GM06990 (cell line): Measurements from ENCODE around the gene GGT7.

Source experiments
- DNase-seq: peaks from one replicate; pipeline ENCODE4 v3.0.0-alpha.2; 2011; ENCODE audit not compliant: insufficient read length; ENCODE audit errors: extremely low read depth
- H3K27me3 ChIP-seq: replicated peaks from 2 replicates; pipeline ENCODE4 v1.6.0; 2011; ENCODE audit warnings: low read length; ENCODE audit not compliant: control insufficient read depth, insufficient read depth
- H3K36me3 ChIP-seq: 2 replicates; pipeline ENCODE4 v1.5.1; 2011; ENCODE audit warnings: low read length; ENCODE audit not compliant: control insufficient read depth, insufficient read depth
- H3K4me3 ChIP-seq: replicated peaks from 2 replicates; pipeline ENCODE4 v1.5.1; 2011; ENCODE audit warnings: low read depth, mild to moderate bottlenecking, control low read depth, low read length
- CTCF ChIP-seq: IDR thresholded peaks from 2 replicates; pipeline ENCODE4 v1.5.1; 2011; ENCODE audit warnings: low read length, control low read depth, mild to moderate bottlenecking, inconsistent platforms; ENCODE audit not compliant: insufficient read depth, poor library complexity, severe bottlenecking

GGT7 gene

GRCh38 chr20:34871966-34872621 is 562 bp downstream of the GGT7 start:
- TF ChIP-seq CTCF: no peak
- Histone ChIP-seq H3K4me3 (peak overlapping the region; percentile 58), H3K27me3 (no peaks in the 10 kb centered on the region; the same call in 1 of the 2 replicates), H3K36me3 (no peaks in the 10 kb centered on the region)
- no peak for DNase-seq

- DNase-seq: no peak
- no peak for TF ChIP-seq CTCF
- Histone ChIP-seq H3K4me3 (no peak overlapping the region), H3K27me3 (no peaks in the 10 kb centered on the region; the same call in 1 of the 2 replicates), H3K36me3 (no peaks in the 10 kb centered on the region)
Measured at GRCh38 chr20:34871320-34871926, 1.2 kb downstream of the GGT7 start.

- Histone ChIP-seq H3K36me3 (no peaks in the 10 kb centered on the region), H3K4me3 (no peak overlapping the region), H3K27me3 (no peaks in the 10 kb centered on the region)
- no peak for DNase-seq
- no peak for TF ChIP-seq CTCF
Measured at GRCh38 chr20:34864216-34864615, 8.4 kb downstream of the GGT7 start.

GRCh38 chr20:34863421-34863965 is 9.2 kb downstream of the GGT7 start:
- H3K4me3 ChIP-seq: no peak overlapping the region
- TF ChIP-seq CTCF: no peak
- H3K27me3 ChIP-seq: no peaks in the 10 kb centered on the region
- DNase-seq: no peak
- H3K36me3 ChIP-seq: no peaks in the 10 kb centered on the region

- Histone ChIP-seq H3K4me3 (no peak overlapping the region), H3K27me3 (no peaks in the 10 kb centered on the region), H3K36me3 (no peaks in the 10 kb centered on the region)
- TF ChIP-seq CTCF: no peak
- DNase-seq: no peak
Measured at GRCh38 chr20:34862724-34863123, 9.9 kb downstream of the GGT7 start.
